ENCODE data around the gene SPNS3.

The SPNS3 gene

DNA sequence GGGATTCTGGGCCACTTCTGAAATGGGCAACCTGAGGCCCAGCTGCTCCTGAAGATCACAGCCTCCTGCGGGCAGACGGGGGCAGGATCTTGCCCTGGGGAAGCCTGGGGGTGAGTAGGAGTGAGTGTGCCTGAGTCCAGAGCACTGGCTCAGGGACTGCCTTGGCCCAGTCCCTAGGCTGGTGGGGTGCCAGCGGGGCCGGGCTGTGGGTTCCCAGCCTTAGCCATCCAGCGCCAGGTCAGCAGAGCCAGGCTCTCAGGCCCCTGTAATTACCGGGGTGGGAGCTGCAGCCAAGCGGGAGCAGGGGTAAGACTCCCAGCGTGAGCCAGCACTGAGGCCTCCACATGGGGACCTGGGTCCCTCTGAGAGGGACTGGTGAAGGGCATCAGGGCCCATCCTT, 73.2 kb downstream of the SPNS3 start:
- TF ChIP-seq, protein P1, sequence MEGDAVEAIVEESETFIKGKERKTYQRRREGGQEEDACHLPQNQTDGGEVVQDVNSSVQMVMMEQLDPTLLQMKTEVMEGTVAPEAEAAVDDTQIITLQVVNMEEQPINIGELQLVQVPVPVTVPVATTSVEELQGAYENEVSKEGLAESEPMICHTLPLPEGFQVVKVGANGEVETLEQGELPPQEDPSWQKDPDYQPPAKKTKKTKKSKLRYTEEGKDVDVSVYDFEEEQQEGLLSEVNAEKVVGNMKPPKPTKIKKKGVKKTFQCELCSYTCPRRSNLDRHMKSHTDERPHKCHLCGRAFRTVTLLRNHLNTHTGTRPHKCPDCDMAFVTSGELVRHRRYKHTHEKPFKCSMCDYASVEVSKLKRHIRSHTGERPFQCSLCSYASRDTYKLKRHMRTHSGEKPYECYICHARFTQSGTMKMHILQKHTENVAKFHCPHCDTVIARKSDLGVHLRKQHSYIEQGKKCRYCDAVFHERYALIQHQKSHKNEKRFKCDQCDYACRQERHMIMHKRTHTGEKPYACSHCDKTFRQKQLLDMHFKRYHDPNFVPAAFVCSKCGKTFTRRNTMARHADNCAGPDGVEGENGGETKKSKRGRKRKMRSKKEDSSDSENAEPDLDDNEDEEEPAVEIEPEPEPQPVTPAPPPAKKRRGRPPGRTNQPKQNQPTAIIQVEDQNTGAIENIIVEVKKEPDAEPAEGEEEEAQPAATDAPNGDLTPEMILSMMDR (IDR thresholded peaks at IDR 0.05; ENCODE audit: extremely low read depth, insufficient read depth, missing control alignments) = no peak
- in situ Hi-C loops (cut with MboI; ENCODE audit: low pct_unique_long_range_greater_than_20kb, low sequenced_read_pairs, unreplicated experiment) = no loop called here
- DNase-seq (ENCODE audit: low spot score) = no peak

DNA sequence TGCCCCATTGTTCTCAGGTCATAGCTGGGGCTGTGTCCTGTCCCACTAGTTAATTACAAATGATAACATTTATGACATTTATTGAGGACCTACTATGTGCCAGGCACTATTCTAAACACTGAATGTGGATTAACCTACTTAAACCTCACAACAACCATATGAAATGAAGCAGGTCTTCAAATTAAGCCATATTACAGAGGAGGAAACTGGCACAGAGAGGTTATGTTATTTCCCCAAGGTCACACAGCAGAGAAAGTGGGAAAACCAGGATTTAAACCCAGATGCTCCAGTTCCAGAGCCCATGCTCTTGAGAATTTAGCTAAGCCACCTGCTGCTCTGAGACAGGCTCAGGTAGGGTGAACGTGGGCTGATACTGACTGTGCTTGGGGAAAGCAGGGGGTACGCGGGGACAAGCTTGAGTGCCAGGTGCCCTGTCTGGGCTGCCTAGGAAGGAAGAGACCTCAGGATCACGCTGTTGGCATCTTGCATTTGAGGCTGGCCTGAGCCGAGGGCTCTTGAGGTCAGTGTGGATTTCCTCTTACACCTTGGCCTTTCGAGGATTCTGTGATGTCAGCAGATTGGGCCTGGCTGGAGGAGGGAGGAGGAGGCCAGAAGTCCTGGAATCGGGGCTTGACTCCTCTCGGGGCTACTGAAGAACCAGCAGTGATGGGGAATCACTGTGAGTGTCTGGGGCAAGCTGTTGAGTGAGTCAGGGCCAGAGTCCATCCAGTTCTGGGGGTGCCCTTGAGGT, 73.8 kb downstream of the SPNS3 start:
- in situ Hi-C loops (cut with MboI; ENCODE audit: low pct_unique_long_range_greater_than_20kb, low sequenced_read_pairs, unreplicated experiment) = no loop called here
- no peak for DNase-seq (ENCODE audit: low spot score)
- TF ChIP-seq, protein P1 (IDR thresholded peaks at IDR 0.05; ENCODE audit: extremely low read depth, insufficient read depth, missing control alignments) = no peak

DNA sequence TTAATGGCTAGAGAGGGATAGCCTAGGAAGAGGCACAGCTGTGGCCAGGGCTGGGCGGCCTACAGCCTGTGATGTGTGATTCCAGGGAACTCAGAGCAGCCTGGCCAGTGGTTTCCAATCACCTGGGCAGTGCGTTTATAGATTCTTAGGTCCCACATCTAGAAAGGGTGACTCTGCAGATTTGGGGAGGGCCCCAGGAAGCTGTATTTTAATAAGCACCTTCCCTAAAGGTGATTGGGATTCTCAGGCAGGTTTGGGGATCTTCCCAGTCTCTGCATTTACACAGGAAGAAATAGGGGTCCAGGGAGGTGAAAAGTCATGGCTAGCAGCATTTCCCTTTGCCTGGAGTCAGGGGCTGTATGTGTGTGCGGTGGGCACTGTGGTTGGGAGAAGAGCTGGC, 74.5 kb downstream of the SPNS3 start:
- TF ChIP-seq, protein P1 (IDR thresholded peaks at IDR 0.05; ENCODE audit: extremely low read depth, insufficient read depth, missing control alignments) = no peak
- no peak for DNase-seq (ENCODE audit: low spot score)
- in situ Hi-C loops (cut with MboI; ENCODE audit: low pct_unique_long_range_greater_than_20kb, low sequenced_read_pairs, unreplicated experiment) = no loop called here

DNA sequence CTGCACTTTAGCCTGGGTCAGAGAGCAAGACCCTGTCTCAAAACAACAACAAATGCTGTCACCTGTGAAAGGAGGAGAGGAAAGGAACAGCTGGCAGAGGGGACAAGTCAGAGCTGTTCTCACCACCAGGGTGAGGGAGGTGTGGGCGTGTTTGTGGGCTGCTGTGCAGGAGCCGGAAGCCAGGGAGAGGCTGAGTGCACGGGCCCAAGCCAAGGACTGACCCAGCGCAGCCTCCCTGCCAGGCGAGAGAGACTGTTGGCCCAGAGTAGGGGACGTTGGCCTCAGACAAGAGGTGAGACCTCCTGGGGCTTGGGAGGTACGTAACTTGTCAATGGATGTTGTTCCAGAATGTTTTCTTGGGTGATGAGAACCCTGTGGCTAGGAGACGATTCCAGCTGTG, 75.7 kb downstream of the SPNS3 start:
- in situ Hi-C loops (cut with MboI; ENCODE audit: low pct_unique_long_range_greater_than_20kb, low sequenced_read_pairs, unreplicated experiment) = no loop called here
- TF ChIP-seq, protein P1 (IDR thresholded peaks at IDR 0.05; ENCODE audit: extremely low read depth, insufficient read depth, missing control alignments) = no peak
- DNase-seq (ENCODE audit: low spot score) = peak; percentile 75

DNA sequence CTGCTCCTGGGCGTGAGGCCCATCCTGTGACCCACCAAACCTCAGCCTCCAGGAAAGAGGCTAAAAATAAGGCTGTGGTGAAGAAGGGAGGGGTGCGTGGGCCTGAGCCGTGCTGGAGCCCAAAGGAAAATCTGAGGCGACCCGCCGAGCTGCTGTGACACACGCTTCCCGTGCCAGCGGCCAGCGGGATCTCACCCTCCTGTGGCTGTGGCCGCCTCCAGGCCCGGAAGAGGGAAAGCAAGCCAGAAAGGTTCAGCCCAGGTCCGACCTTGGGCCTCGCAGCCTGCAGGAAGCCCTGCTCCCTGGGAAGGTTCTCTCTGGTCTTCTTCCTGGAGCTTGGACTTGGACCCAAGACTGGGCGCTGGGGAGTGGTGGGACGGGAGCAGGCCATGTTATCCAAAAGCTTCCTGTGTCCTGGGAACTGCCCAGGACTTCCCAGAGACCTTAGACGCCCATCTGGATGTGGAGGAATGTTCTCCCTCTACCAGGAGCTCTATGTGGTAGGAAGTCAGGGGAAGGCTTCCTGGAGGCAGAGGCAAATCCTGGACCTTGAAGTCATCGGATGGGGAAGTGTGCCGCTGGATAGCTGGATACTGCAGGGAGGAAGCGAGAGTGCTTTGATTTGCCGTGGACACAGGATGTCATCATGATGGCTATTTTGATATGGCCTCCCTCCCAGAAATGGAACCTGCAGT, 76.3 kb downstream of the SPNS3 start:
- TF ChIP-seq, protein P1 (IDR thresholded peaks at IDR 0.05; ENCODE audit: extremely low read depth, insufficient read depth, missing control alignments) = no peak
- in situ Hi-C loops (cut with MboI; ENCODE audit: low pct_unique_long_range_greater_than_20kb, low sequenced_read_pairs, unreplicated experiment) = no loop called here
- no peak for DNase-seq (ENCODE audit: low spot score)

DNA sequence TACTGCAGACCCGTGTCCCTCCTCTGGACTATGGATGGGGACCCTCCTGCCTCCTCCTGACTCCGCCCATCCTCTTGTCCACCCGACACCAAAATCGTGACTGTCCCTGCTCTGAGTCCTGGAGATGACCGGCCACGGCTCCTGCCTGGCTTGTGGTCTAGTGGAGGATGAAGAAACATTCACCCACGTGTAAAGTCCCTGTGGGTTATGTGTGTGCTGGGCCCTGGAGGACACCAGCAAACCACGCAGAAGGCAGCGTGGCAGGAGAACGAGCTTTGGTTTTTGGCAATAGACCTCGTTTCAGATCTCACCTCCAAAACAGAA, 76.8 kb downstream of the SPNS3 start:
- DNase-seq (ENCODE audit: low spot score) = no peak
- in situ Hi-C loops (cut with MboI; ENCODE audit: low pct_unique_long_range_greater_than_20kb, low sequenced_read_pairs, unreplicated experiment) = no loop called here
- TF ChIP-seq, protein P1 (IDR thresholded peaks at IDR 0.05; ENCODE audit: extremely low read depth, insufficient read depth, missing control alignments) = no peak
